GM12892 (cell line): ENCODE results near the gene SMIM21.

Experiments used
- POLR2A ChIP-seq: IDR thresholded peaks from 2 replicates; pipeline ENCODE4 v1.6.1; 2011; ENCODE audit warnings: low read depth, low read length, control low read depth
- POLR2AphosphoS5 ChIP-seq: IDR thresholded peaks from 2 replicates; pipeline ENCODE4 v1.6.1; 2011; ENCODE audit warnings: low read depth, low read length, control low read depth
- TAF1 ChIP-seq: IDR thresholded peaks from 2 replicates; pipeline ENCODE4 v1.6.1; 2011; ENCODE audit warnings: low read depth, mild to moderate bottlenecking, control low read depth, low read length, borderline replicate concordance

- TF ChIP-seq POLR2A: no peak
- no peak for TF ChIP-seq POLR2AphosphoS5
- no peak for TF ChIP-seq TAF1
These were observed 18.7 kb downstream of the SMIM21 start for GRCh38 chr18:75408554-75409506.
